ENCODE results near the gene PLEKHG4B. TPM values are rescaled to one million over a fixed set of nuclear protein-coding genes. Genes with fewer than 3 reads are reported as not detected.

PLEKHG4B gene
- total RNA-seq, 1 experiment from 2014 or later = 44.3 TPM

DNA sequence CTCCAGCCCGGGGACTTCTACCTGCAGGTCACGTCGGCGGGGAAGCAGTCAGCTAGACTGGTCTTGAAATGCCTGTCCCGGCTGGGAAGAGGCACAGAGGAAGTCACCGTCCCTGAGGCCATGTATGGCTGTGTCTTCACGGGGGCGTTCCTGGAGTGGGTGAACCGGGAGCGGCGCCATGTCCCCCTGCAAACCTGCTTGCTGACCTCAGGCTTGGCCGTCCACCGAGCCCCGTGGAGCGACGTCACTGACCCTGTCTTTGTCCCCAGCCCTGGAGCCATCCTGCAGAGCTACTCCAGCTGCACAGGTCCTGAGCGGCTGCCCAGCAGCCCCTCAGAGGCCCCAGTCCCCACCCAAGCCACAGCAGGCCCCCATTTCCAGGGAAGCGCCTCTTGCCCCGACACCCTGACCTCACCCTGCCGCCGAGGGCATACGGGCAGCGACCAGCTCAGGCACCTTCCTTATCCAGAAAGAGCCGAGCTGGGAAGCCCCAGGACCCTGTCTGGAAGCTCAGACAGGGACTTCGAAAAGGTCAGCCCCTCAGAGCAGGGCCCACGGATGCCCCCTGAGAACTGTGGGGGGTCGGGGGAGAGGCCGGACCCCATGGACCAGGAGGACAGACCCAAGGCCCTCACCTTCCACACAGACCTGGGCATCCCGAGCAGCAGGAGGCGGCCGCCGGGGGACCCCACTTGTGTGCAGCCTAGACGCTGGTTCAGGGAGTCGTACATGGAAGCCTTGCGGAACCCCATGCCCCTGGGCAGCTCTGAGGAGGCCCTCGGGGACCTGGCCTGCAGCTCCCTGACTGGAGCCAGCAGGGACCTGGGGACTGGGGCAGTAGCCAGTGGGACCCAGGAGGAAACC lies 47.8 kb downstream of the PLEKHG4B start:
- Histone ChIP-seq H4K20me1 (ENCODE audit: control insufficient read depth, insufficient read depth, insufficient read length) (no peaks in the 10 kb centered on the region), H3K18ac (ENCODE audit: insufficient read length, low read depth, low read length) (no peak overlapping the region), H3K27ac (ENCODE audit: insufficient read length, low read depth, low read length) (no peak overlapping the region), H4K5ac (ENCODE audit: insufficient read length, low read depth, low read length) (no peak overlapping the region), H3K9ac (ENCODE audit: extremely low read depth, insufficient read length, low read length) (no peak overlapping the region), H2BK120ac (ENCODE audit: low read depth, low read length, poor library complexity, severe bottlenecking) (no peak overlapping the region), H2BK15ac (ENCODE audit: low read depth, low read length) (no peak overlapping the region), H3K23ac (ENCODE audit: insufficient read length, low read depth, low read length) (no peak overlapping the region), H2BK12ac (ENCODE audit: insufficient read length, low read depth, low read length) (no peak overlapping the region), H2BK5ac (ENCODE audit: insufficient read length, low read length) (no peak overlapping the region), H2AFZ (ENCODE audit: low read length) (no peak overlapping the region), H4K8ac (replicated peaks; ENCODE audit: insufficient read length, low read depth, low read length) (no peak overlapping the region), H3K56ac (ENCODE audit: insufficient read length, low read depth, low read length) (no peak overlapping the region), H3T11ph (ENCODE audit: low read length) (no peak overlapping the region), H2BK20ac (ENCODE audit: low read depth, low read length, poor library complexity, severe bottlenecking) (no peak overlapping the region), H3K79me2 (ENCODE audit: insufficient read depth, low read length) (no peaks in the 10 kb centered on the region; the same call in 1 of the 2 replicates), H3K4me2 (ENCODE audit: insufficient read depth, insufficient read length, low read length) (no peak overlapping the region), H3K27me3 (ENCODE audit: insufficient read depth, low read length) (no peaks in the 10 kb centered on the region), H2AK5ac (ENCODE audit: insufficient read length, low read length) (no peak overlapping the region), H3K4me1 (ENCODE audit: insufficient read depth, low read length) (peaks cover 4% of the 10 kb centered on the region), H3K9me3 (ENCODE audit: control insufficient read depth, low read depth, low read length) (no peaks in the 10 kb centered on the region), H3K79me1 (ENCODE audit: insufficient read depth, low read depth, low read length, poor library complexity, severe bottlenecking) (peaks cover 3% of the 10 kb centered on the region), H3K14ac (ENCODE audit: insufficient read depth, low read length) (no peak overlapping the region), H3K4ac (ENCODE audit: low read depth, low read length) (no peak overlapping the region), H3K23me2 (ENCODE audit: insufficient read length, low read depth, low read length, poor library complexity, severe bottlenecking) (no peaks in the 10 kb centered on the region), H4K91ac (ENCODE audit: insufficient read length, low read depth, low read length) (no peak overlapping the region)
- no peak overlapping the region for H3K4me3 Mint-ChIP-seq
- WGBS (ENCODE audit: extremely low coverage, insufficient read length, low lambda C conversion rate) = no CpG with 5 or more reads among the region's 36 CpGs
- peaks cover 35 to 53% (median 49%) of the 10 kb centered on the region in 3 experiments for H3K36me3 Mint-ChIP-seq (ENCODE audit: insufficient read depth in 1 of 3, low read depth in 3 of 3)
- peaks cover 13 to 22% of the 10 kb centered on the region in 2 experiments for H3K4me1 Mint-ChIP-seq
- no peaks in the 10 kb centered on the region for H3K27me3 Mint-ChIP-seq (ENCODE audit: low read depth)
- TF ChIP-seq, protein P1, sequence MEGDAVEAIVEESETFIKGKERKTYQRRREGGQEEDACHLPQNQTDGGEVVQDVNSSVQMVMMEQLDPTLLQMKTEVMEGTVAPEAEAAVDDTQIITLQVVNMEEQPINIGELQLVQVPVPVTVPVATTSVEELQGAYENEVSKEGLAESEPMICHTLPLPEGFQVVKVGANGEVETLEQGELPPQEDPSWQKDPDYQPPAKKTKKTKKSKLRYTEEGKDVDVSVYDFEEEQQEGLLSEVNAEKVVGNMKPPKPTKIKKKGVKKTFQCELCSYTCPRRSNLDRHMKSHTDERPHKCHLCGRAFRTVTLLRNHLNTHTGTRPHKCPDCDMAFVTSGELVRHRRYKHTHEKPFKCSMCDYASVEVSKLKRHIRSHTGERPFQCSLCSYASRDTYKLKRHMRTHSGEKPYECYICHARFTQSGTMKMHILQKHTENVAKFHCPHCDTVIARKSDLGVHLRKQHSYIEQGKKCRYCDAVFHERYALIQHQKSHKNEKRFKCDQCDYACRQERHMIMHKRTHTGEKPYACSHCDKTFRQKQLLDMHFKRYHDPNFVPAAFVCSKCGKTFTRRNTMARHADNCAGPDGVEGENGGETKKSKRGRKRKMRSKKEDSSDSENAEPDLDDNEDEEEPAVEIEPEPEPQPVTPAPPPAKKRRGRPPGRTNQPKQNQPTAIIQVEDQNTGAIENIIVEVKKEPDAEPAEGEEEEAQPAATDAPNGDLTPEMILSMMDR (conservative IDR thresholded peaks at IDR 0.05) = no peak
- no peaks in the 10 kb centered on the region; a peak in 1 of 5 replicates for H3K9me3 Mint-ChIP-seq
- no peak for DNase-seq
- 0 out of 7 replicates have a peak overlapping the region, but pooled peaks of 1 of the 3 experiments have one; percentile 82 for H3K27ac Mint-ChIP-seq

All from H9 (cell line).